ENCODE measurements around the gene LHX2. TPM values are rescaled to one million over a fixed set of nuclear protein-coding genes. Genes with fewer than 3 reads are reported as not detected.
"Not testable (repeated sequence)": the region's sequence is repeated elsewhere in the genome, so short reads cannot be mapped to it uniquely, and the experiment has no call there.

LHX2 gene
- total RNA-seq, 2 experiments from 2014 or later: not detected

DNA sequence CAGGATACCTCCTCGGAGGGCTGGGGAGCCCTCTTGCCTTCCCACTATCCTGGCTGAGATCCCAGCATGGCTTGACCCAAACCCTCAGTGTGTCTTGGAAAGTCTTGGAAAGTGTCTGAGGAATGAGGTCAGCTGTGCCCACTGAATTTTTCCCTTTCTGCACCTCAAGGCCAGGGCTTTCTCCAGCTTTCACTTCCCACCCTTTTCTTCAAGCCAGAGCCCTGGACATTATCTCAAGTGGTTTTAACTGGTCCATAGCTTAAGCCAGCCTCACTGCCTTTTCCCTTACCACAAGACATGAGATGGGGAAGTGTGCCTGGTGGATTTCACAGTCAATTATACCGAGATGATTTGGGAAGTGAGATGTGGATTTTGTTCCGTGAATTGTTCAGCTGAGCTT is 35.7 kb upstream of the LHX2 start:
- Histone ChIP-seq H3K4me2 (ENCODE audit: low read length) (no peak overlapping the region), H2AFZ (ENCODE audit: low read length) (no peak overlapping the region), H3K9me3 (ENCODE audit: low read length) (0 out of 2 replicates have a peak, but pooled peaks cover 8% of the 10 kb centered on the region), H4K20me1 (ENCODE audit: insufficient read depth, low read length) (no peaks in the 10 kb centered on the region), H3K4me3 (ENCODE audit: low read depth, low read length, poor library complexity, severe bottlenecking) (no peak overlapping the region), H3K9me2 (ENCODE audit: insufficient read depth, low read length) (no peaks in the 10 kb centered on the region), H3K36me3 (ENCODE audit: insufficient read depth, low read length) (no peaks in the 10 kb centered on the region), H3K4me1 (ENCODE audit: insufficient read depth, low read length, poor library complexity, severe bottlenecking) (no peaks in the 10 kb centered on the region), H3K27ac (ENCODE audit: low read depth, low read length, poor library complexity, severe bottlenecking) (no peak overlapping the region), H3K79me2 (ENCODE audit: insufficient read depth, low read depth, low read length) (no peaks in the 10 kb centered on the region)
- CTCF ChIA-PET (ENCODE audit: unreplicated experiment): no interaction called here
- BruUV-seq (replicated peaks): no TSS peak
- POLR2A ChIA-PET: interaction anchor here (0.6 to 1.2 kb wide), 2 partner anchors 17 to 79 kb away, joined by 3 read pairs; no protein-coding TSS in a partner anchor
- DNase-seq (ENCODE audit: low spot score): no peak
- intact Hi-C loops (cut with micrococcal nuclease; ENCODE audit: unreplicated experiment): no loop called here
- no peak for TF ChIP-seq EZH2phosphoT487 (IDR thresholded peaks at IDR 0.05; ENCODE audit: borderline replicate concordance, low read depth, low read length)
- TF ChIP-seq, protein P1, sequence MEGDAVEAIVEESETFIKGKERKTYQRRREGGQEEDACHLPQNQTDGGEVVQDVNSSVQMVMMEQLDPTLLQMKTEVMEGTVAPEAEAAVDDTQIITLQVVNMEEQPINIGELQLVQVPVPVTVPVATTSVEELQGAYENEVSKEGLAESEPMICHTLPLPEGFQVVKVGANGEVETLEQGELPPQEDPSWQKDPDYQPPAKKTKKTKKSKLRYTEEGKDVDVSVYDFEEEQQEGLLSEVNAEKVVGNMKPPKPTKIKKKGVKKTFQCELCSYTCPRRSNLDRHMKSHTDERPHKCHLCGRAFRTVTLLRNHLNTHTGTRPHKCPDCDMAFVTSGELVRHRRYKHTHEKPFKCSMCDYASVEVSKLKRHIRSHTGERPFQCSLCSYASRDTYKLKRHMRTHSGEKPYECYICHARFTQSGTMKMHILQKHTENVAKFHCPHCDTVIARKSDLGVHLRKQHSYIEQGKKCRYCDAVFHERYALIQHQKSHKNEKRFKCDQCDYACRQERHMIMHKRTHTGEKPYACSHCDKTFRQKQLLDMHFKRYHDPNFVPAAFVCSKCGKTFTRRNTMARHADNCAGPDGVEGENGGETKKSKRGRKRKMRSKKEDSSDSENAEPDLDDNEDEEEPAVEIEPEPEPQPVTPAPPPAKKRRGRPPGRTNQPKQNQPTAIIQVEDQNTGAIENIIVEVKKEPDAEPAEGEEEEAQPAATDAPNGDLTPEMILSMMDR (conservative IDR thresholded peaks at IDR 0.05; ENCODE audit: low read length): no peak

DNA sequence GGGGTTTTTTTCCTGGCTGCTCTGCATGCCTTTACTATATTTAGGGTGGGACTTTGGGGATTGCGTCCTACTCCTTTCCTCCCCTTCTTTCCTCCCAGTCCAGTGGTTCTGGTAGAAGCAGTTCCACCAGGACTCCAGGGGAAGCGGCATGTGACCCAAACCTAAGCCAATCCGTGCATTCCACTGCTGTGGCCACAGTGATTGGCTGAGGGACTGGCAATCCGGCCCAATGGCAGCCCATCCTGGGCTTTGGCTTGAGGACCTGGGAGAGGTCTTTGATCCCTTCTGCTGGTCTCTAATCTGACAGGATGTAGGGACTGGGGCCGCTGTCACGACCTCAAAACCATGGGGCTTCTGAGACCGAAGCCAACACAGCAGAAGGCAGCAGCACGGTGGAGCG is 35.0 kb upstream of the LHX2 start:
- H3K36me3 ChIP-seq (ENCODE audit: insufficient read depth, low read length); DNase-seq (ENCODE audit: low spot score): not testable (repeated sequence)

DNA sequence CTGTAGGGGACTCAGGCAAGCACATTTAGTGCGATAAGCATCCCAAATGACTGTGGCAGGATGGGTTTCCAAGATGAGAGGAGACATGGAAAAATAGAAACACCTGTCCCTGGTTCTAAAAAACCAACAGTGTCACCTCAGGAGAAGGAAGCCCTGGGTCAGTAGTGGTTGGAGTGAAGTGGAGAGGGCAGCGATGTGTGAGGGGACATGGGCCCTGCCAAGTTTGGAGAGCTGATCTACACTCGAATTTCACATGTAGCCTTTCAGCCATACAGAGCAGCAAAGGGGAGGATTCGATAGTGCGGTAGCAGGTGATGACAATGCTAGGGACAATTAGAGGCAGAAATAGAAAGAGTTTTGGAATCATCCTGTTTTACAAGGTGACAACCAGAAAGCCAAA is 32.6 kb upstream of the LHX2 start:
- BruUV-seq (replicated peaks): no TSS peak
- no peak overlapping the region for H3K27ac ChIP-seq (ENCODE audit: low read depth, low read length, poor library complexity, severe bottlenecking)
- no peaks in the 10 kb centered on the region for H3K79me2 ChIP-seq (ENCODE audit: insufficient read depth, low read depth, low read length)
- H3K4me1 ChIP-seq (ENCODE audit: insufficient read depth, low read length, poor library complexity, severe bottlenecking): no peaks in the 10 kb centered on the region
- intact Hi-C loops (cut with micrococcal nuclease; ENCODE audit: unreplicated experiment): no loop called here
- H3K4me3 ChIP-seq (ENCODE audit: low read depth, low read length, poor library complexity, severe bottlenecking): no peak overlapping the region
- no peaks in the 10 kb centered on the region for H3K9me2 ChIP-seq (ENCODE audit: insufficient read depth, low read length)
- ChIA-PET CTCF (ENCODE audit: unreplicated experiment) (no interaction called here), POLR2A (no interaction called here)
- no peak for DNase-seq (ENCODE audit: low spot score)
- TF ChIP-seq, protein P1 (conservative IDR thresholded peaks at IDR 0.05; ENCODE audit: low read length): no peak
- no peak for TF ChIP-seq EZH2phosphoT487 (IDR thresholded peaks at IDR 0.05; ENCODE audit: borderline replicate concordance, low read depth, low read length)
- H4K20me1 ChIP-seq (ENCODE audit: insufficient read depth, low read length): no peaks in the 10 kb centered on the region
- H3K4me2 ChIP-seq (ENCODE audit: low read length): no peak overlapping the region
- no peaks in the 10 kb centered on the region for H3K9me3 ChIP-seq (ENCODE audit: low read length)
- no peaks in the 10 kb centered on the region for H3K36me3 ChIP-seq (ENCODE audit: insufficient read depth, low read length)
- no peak overlapping the region for H2AFZ ChIP-seq (ENCODE audit: low read length)

More for the DNA sequence above, 35.0 kb upstream of the LHX2 start:
- POLR2A ChIA-PET; intact Hi-C loops (cut with micrococcal nuclease; ENCODE audit: unreplicated experiment); H3K9me2 ChIP-seq (ENCODE audit: insufficient read depth, low read length); H4K20me1 ChIP-seq (ENCODE audit: insufficient read depth, low read length); CTCF ChIA-PET (ENCODE audit: unreplicated experiment); H3K4me3 ChIP-seq (ENCODE audit: low read depth, low read length, poor library complexity, severe bottlenecking); H3K9me3 ChIP-seq (ENCODE audit: low read length); BruUV-seq (replicated peaks); H3K79me2 ChIP-seq (ENCODE audit: insufficient read depth, low read depth, low read length); H2AFZ ChIP-seq (ENCODE audit: low read length); H3K27ac ChIP-seq (ENCODE audit: low read depth, low read length, poor library complexity, severe bottlenecking); H3K4me2 ChIP-seq (ENCODE audit: low read length); H3K4me1 ChIP-seq (ENCODE audit: insufficient read depth, low read length, poor library complexity, severe bottlenecking): not testable (repeated sequence)
